SK-N-SH (cell line): ENCODE results near the gene ARPC5L. TPM values are rescaled to one million over a fixed set of nuclear protein-coding genes. Genes with fewer than 3 reads are reported as not detected.

ENCODE experiments used
- CTCF ChIA-PET: fragments of 300-600, 350-600 bp; formaldehyde crosslinking; extraction: SDS; loops from one replicate; lab custom pipeline; 2021; lab: Yijun Ruan, JAX
- POLR2A ChIA-PET: fragments of 350-600 bp; sonication (Branson Sonifier 250); formaldehyde crosslinking; extraction: SDS; loops from one replicate; lab custom pipeline; 2020; ENCODE audit warnings: antibody characterized with exemption, inconsistent platforms; lab: Yijun Ruan, JAX
- DNase-seq: peaks from one replicate; pipeline ENCODE4 v3.0.0; 2012
- H2AFZ ChIP-seq: fragments of 200-600 bp; sonication (generic); 2 replicates; pipeline ENCODE4 v1.8.1; 2016; ENCODE audit warnings: antibody characterized with exemption, mild to moderate bottlenecking, low read depth
- H3F3A ChIP-seq: fragments of 200-600 bp; sonication (generic); replicated peaks from 2 replicates; pipeline ENCODE3; 2016; ENCODE audit warnings: antibody characterized with exemption, mild to moderate bottlenecking; ENCODE audit not compliant: insufficient read depth
- H3K27ac ChIP-seq, 2 experiments: fragments of 200-500 bp in 1 of 2; fragments of 200-600 bp in 1 of 2; sonication (Bioruptor generic) in 1 of 2; sonication (generic), shearing (Covaris generic) in 1 of 2; 2 replicates each; pipeline versions ENCODE4 v1.5.1 to v1.6.1; 2014 to 2016; ENCODE audit warnings: low read depth in 2 of 2, inconsistent platforms in 1 of 2, low read length in 1 of 2, mild to moderate bottlenecking in 1 of 2, mixed read lengths in 1 of 2
- H3K27me3 ChIP-seq: fragments of 200-600 bp; sonication (generic), shearing (Covaris generic); 2 replicates; pipeline ENCODE4 v1.6.1; 2016; ENCODE audit warnings: mixed run types; ENCODE audit not compliant: insufficient read depth
- H3K36me3 ChIP-seq, 2 experiments: fragments of 200-500 bp in 1 of 2; fragments of 200-600 bp in 1 of 2; sonication (Bioruptor generic) in 1 of 2; sonication (generic) in 1 of 2; replicated peaks in 1 of 2; 2 replicates each; pipeline versions ENCODE3 to v1.5.1; 2014 to 2016; ENCODE audit warnings: low read length in 1 of 2, mild to moderate bottlenecking in 1 of 2; ENCODE audit not compliant: insufficient read depth in 2 of 2, control insufficient read depth in 1 of 2
- H3K4me1 ChIP-seq, 2 experiments: fragments of 200-500 bp in 1 of 2; fragments of 200-600 bp in 1 of 2; sonication (Bioruptor generic) in 1 of 2; sonication (generic), shearing (Covaris generic) in 1 of 2; 2 replicates each; pipeline versions ENCODE4 v1.5.1 to v1.6.1; 2014 to 2016; ENCODE audit warnings: low read depth in 1 of 2, low read length in 1 of 2, mixed run types in 1 of 2; ENCODE audit not compliant: insufficient read depth in 2 of 2, control insufficient read depth in 1 of 2
- H3K4me2 ChIP-seq: fragments of 200-600 bp; sonication (generic), shearing (Covaris generic); 2 replicates; pipeline ENCODE4 v1.6.1; 2017; ENCODE audit warnings: mixed run types
- H3K4me3 ChIP-seq, 2 experiments: fragments of 200-500 bp in 1 of 2; fragments of 200-600 bp in 1 of 2; sonication (Bioruptor generic) in 1 of 2; sonication (generic), shearing (Covaris generic) in 1 of 2; 2 replicates each; pipeline versions ENCODE4 v1.5.1 to v1.8.1; 2014 to 2016; ENCODE audit warnings: low read depth in 2 of 2, inconsistent platforms in 1 of 2, low read length in 1 of 2, mild to moderate bottlenecking in 1 of 2, mixed read lengths in 1 of 2, moderate library complexity in 1 of 2
- H3K79me2 ChIP-seq: fragments of 200-600 bp; sonication (generic); 2 replicates; pipeline ENCODE4 v1.8.1; 2017; ENCODE audit warnings: mild to moderate bottlenecking; ENCODE audit not compliant: insufficient read depth
- H3K9ac ChIP-seq: fragments of 200-600 bp; sonication (generic); 2 replicates; pipeline ENCODE4 v1.6.1; 2017; ENCODE audit warnings: mixed run types
- H3K9me2 ChIP-seq: fragments of 200-600 bp; sonication (generic); 2 replicates; pipeline ENCODE4 v1.6.1; 2017; ENCODE audit warnings: mixed run types
- H3K9me3 ChIP-seq: fragments of 200-600 bp; sonication (generic); 2 replicates; pipeline ENCODE4 v1.6.1; 2017; ENCODE audit warnings: mixed run types, mild to moderate bottlenecking, moderate library complexity
- H4K20me1 ChIP-seq: fragments of 200-600 bp; sonication (generic); 2 replicates; pipeline ENCODE4 v1.6.1; 2017; ENCODE audit warnings: mild to moderate bottlenecking, mixed run types; ENCODE audit not compliant: insufficient read depth
- EZH2phosphoT487 ChIP-seq: fragments of 200-600 bp; sonication (generic); IDR thresholded peaks from 2 replicates; pipeline ENCODE4 v1.6.1; 2017; ENCODE audit warnings: low read depth, mixed run types, mild to moderate bottlenecking, antibody characterized with exemption, moderate library complexity, borderline replicate concordance
- FOSL2 ChIP-seq: IDR thresholded peaks from 2 replicates; pipeline ENCODE4 v1.4.0; 2012; ENCODE audit warnings: low read depth, mild to moderate bottlenecking, moderate library complexity, borderline replicate concordance
- FOXJ3 ChIP-seq: sonication (generic); formaldehyde crosslinking; IDR thresholded peaks from 2 replicates; pipeline ENCODE4 v1.5.1; 2020; ENCODE audit warnings: mild to moderate bottlenecking, missing genetic modification reagents
- GABPA ChIP-seq: IDR thresholded peaks from 2 replicates; pipeline ENCODE4 v1.4.0; 2012; ENCODE audit warnings: low read depth, mild to moderate bottlenecking
- GATA2 ChIP-seq: sonication (generic); formaldehyde crosslinking; IDR thresholded peaks from 2 replicates; pipeline ENCODE4 v1.5.0; 2020; ENCODE audit warnings: mild to moderate bottlenecking, missing genetic modification reagents
- JUND ChIP-seq: IDR thresholded peaks from 2 replicates; pipeline ENCODE4 v1.4.0; 2012
- RAD21 ChIP-seq: IDR thresholded peaks from 2 replicates; pipeline ENCODE4 v1.6.1; 2012; ENCODE audit warnings: mild to moderate bottlenecking, low read length
- RXRA ChIP-seq: IDR thresholded peaks from 2 replicates; pipeline ENCODE4 v1.4.0; 2012; ENCODE audit warnings: low read depth, mild to moderate bottlenecking, borderline replicate concordance
- SMC3 ChIP-seq: IDR thresholded peaks from 2 replicates; pipeline ENCODE4 v1.6.1; 2012; ENCODE audit warnings: low read depth, low read length, improper control_type of control experiment
- WGBS: methylation state at CpG from one replicate; pipeline ENCODE4 v1.1.6; 2017; ENCODE audit warnings: low lambda C conversion rate; 5-methylcytosine and 5-hydroxymethylcytosine counted together
- polyA plus RNA-seq, 3 experiments: library from polyadenylated mRNA; depleted of rRNA; stranded (reverse); fragments of >200 nt; gene quantifications; 2 replicates each; pipeline ENCODE4 v1.2.3, GENCODE V29; 2012
- TF ChIP-seq, protein P1 (sequence below): IDR thresholded peaks from 2 replicates; pipeline ENCODE4; 2012
- TF ChIP-seq, protein P2 (sequence below): fragments of 150-350 bp; IDR thresholded peaks from 2 replicates; pipeline ENCODE4 v1.6.1; 2017; ENCODE audit warnings: antibody characterized with exemption, low read length, low read depth, borderline replicate concordance
- TF ChIP-seq, protein P3 (sequence below): IDR thresholded peaks from 2 replicates; pipeline ENCODE4 v1.4.0; 2012; ENCODE audit warnings: low read depth, borderline replicate concordance
- TF ChIP-seq, protein P4 (sequence below): fragments of 200-600 bp; sonication (generic); IDR thresholded peaks from 2 replicates; pipeline ENCODE4 v1.6.1; 2017; ENCODE audit warnings: antibody characterized with exemption, mild to moderate bottlenecking, moderate library complexity

ARPC5L gene
- polyA plus RNA-seq, 1 of the 3 experiments (the other 2 are of a cell fraction): 73.1 TPM

DNA sequence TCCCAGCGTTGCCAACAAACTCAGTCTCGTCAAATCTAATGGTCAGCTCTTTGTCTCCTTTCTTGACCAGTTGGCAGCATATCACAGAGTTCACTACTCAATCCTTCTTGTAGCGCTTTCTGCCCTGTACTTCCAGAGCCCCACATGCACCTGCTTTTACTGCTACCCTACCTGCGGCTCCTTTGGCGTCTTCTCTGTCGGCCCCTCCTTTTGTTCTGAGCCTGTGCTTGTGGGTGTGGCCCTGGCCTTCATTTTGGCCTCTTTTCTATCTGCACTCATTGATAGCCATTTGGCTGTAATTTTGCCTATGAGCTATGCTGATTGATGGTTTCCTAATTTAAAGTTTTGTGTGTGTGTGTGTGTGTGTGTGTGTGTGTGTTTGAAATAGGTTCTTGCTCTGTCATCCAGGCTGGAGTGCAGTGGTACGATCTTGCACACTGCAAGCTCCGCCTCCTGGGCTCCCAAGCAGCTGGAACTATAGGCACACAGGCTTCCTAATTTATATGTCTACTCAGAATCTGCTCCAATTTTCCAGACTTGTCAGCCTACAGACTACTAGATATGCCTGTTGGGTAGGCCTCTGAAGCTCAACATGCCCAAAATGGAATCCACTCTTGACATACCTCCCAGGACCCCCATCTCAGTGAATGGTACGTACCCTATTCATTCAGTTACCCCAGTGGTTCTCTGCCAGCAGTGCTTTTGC is 32.3 kb downstream of the ARPC5L start:
- Histone ChIP-seq H3F3A (no peaks in the 10 kb centered on the region), H3K4me2 (no peak overlapping the region), H3K4me3 (no peak overlapping the region), H2AFZ (no peak overlapping the region), H3K27ac (no peak overlapping the region), H3K9ac (no peak overlapping the region), H3K4me1 (no peaks in the 10 kb centered on the region), H3K9me2 (no peaks in the 10 kb centered on the region), H3K36me3 (peaks cover 33 to 40% of the 10 kb centered on the region in 2 experiments), H4K20me1 (no peaks in the 10 kb centered on the region), H3K9me3 (no peaks in the 10 kb centered on the region), H3K27me3 (no peaks in the 10 kb centered on the region), H3K79me2 (no peaks in the 10 kb centered on the region; the same call in 1 of the 2 replicates)
- 95% methylated on average over 9 of the region's 9 CpGs for WGBS
- ChIA-PET POLR2A (interaction anchor here (0.6 kb wide), 1 partner anchor 36 kb away, joined by 3 read pairs; no protein-coding TSS in a partner anchor), CTCF (interaction anchor here (0.7 to 2.1 kb wide), 9 partner anchors 10 to 249 kb away, joined by 3 to 6 read pairs (median 3); partner anchors contain the start of genes SCAI and WDR38)
- DNase-seq: no peak
- TF ChIP-seq FOSL2 (no peak), RXRA (no peak), FOXJ3 (no peak), GATA2 (CRISPR knock-in tag) (no peak), JUND (no peak), GABPA (no peak)
- TF ChIP-seq, protein P1, sequence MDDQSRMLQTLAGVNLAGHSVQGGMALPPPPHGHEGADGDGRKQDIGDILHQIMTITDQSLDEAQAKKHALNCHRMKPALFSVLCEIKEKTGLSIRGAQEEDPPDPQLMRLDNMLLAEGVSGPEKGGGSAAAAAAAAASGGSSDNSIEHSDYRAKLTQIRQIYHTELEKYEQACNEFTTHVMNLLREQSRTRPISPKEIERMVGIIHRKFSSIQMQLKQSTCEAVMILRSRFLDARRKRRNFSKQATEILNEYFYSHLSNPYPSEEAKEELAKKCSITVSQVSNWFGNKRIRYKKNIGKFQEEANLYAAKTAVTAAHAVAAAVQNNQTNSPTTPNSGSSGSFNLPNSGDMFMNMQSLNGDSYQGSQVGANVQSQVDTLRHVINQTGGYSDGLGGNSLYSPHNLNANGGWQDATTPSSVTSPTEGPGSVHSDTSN: no peak
- TF ChIP-seq, protein P2, sequence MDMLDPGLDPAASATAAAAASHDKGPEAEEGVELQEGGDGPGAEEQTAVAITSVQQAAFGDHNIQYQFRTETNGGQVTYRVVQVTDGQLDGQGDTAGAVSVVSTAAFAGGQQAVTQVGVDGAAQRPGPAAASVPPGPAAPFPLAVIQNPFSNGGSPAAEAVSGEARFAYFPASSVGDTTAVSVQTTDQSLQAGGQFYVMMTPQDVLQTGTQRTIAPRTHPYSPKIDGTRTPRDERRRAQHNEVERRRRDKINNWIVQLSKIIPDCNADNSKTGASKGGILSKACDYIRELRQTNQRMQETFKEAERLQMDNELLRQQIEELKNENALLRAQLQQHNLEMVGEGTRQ: no peak
- TF ChIP-seq, protein P3, sequence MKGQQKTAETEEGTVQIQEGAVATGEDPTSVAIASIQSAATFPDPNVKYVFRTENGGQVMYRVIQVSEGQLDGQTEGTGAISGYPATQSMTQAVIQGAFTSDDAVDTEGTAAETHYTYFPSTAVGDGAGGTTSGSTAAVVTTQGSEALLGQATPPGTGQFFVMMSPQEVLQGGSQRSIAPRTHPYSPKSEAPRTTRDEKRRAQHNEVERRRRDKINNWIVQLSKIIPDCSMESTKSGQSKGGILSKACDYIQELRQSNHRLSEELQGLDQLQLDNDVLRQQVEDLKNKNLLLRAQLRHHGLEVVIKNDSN: no peak

DNA sequence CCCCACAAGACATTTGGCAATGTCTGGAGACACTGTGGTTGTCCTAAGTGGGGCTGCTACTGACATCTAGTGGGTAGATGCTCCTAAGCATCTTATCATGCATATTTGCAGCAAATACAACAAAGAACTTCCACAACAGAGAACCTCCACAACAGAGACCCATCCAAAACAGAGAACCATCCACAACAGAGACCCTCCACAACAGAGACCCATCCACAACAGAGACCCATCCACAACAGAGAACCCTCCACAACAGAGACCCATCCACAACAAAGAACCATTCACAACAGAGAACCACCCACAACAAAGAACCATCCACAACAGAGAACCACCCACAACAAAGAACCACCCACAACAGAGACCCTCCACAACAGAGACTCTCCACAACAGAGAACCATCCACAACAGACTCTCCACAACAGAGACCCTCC is 32.8 kb downstream of the ARPC5L start:
- Histone ChIP-seq H3K79me2 (no peaks in the 10 kb centered on the region; the same call in 1 of the 2 replicates), H2AFZ (no peak overlapping the region), H3K9ac (no peak overlapping the region), H4K20me1 (no peaks in the 10 kb centered on the region), H3K9me2 (no peaks in the 10 kb centered on the region), H3K27me3 (no peaks in the 10 kb centered on the region), H3K4me2 (no peak overlapping the region), H3K27ac (no peak overlapping the region), H3K4me1 (no peaks in the 10 kb centered on the region), H3K36me3 (peaks cover 33 to 40% of the 10 kb centered on the region in 2 experiments), H3K4me3 (no peak overlapping the region), H3F3A (no peaks in the 10 kb centered on the region), H3K9me3 (no peaks in the 10 kb centered on the region)
- TF ChIP-seq RAD21 (peak; percentile 48), EZH2phosphoT487 (no peak), SMC3 (peak; percentile 23; the same call in 1 of the 2 replicates)
- TF ChIP-seq, protein P4, sequence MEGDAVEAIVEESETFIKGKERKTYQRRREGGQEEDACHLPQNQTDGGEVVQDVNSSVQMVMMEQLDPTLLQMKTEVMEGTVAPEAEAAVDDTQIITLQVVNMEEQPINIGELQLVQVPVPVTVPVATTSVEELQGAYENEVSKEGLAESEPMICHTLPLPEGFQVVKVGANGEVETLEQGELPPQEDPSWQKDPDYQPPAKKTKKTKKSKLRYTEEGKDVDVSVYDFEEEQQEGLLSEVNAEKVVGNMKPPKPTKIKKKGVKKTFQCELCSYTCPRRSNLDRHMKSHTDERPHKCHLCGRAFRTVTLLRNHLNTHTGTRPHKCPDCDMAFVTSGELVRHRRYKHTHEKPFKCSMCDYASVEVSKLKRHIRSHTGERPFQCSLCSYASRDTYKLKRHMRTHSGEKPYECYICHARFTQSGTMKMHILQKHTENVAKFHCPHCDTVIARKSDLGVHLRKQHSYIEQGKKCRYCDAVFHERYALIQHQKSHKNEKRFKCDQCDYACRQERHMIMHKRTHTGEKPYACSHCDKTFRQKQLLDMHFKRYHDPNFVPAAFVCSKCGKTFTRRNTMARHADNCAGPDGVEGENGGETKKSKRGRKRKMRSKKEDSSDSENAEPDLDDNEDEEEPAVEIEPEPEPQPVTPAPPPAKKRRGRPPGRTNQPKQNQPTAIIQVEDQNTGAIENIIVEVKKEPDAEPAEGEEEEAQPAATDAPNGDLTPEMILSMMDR: peak; percentile 51
- no peak for DNase-seq
- ChIA-PET CTCF (interaction anchor here (0.7 to 1.3 kb wide), 4 partner anchors 15 to 248 kb away, joined by 3 read pairs; partner anchors contain the start of gene SCAI), POLR2A (no interaction called here)
